Epithelial cell of proximal tubule (primary cell): ENCODE results near the gene ITGAL. TPM values are rescaled to one million over a fixed set of nuclear protein-coding genes. Genes with fewer than 3 reads are reported as not detected.
"Not testable (repeated sequence)": the region's sequence is repeated elsewhere in the genome, so short reads cannot be mapped to it uniquely, and the experiment has no call there.

Experiments
- DNase-seq: peaks from one replicate; pipeline ENCODE4 v3.0.0-alpha.2; 2011; ENCODE audit warnings: low read depth
- H3K4me3 ChIP-seq: 2 replicates; pipeline ENCODE4 v1.5.1; 2011; ENCODE audit warnings: low read depth, mild to moderate bottlenecking, low read length
- total RNA-seq: library from RNA; depleted of rRNA; stranded (reverse); fragments of >200 nt; gene quantifications from 2 replicates; pipeline ENCODE4 v1.2.3, GENCODE V29; 2015
- TF ChIP-seq, protein P1 (sequence below): conservative IDR thresholded peaks from 2 replicates; pipeline ENCODE4 v1.5.1; 2012; ENCODE audit warnings: low read depth, mild to moderate bottlenecking, low read length

ITGAL gene
- total RNA-seq, 1 donor from 2014 or later, result not detected

DNA sequence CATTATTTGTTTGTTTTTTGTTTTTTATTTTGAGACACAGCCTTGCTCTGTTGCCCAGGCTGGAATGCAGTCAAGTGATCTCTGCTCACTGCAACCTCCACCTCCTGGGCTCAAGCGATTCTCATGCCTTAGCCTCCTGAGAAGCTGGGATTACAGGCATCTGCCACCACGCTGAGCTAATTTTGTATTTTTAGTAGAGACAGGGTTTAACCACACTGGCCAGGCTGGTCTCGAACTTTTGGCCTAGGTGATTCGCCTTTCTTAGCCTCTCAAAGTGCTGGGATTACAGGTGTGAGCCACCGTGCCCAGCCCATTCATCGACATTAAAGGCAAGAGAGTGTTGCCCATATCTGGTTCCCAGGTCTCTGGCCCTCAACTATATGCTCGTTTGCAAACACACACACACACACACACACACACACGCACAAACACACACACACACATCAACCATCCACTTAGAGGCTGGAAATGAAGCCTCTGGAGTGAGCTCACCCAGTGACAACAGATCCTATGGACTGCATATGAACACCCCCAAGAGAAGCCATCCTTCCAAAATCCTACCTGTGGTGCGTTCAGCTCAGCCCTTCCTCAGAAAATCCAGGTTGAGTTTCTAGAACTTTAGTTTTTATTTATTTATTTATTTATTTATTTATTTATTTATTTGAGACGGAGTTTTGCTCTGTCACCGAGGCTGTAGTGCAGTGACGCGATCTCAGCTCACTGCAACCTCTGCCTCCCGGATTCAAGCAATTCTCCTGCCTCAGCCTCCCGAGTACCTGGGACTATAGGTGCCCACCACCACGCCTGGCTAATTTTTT is 14.6 kb upstream of the ITGAL start:
- TF ChIP-seq, protein P1, sequence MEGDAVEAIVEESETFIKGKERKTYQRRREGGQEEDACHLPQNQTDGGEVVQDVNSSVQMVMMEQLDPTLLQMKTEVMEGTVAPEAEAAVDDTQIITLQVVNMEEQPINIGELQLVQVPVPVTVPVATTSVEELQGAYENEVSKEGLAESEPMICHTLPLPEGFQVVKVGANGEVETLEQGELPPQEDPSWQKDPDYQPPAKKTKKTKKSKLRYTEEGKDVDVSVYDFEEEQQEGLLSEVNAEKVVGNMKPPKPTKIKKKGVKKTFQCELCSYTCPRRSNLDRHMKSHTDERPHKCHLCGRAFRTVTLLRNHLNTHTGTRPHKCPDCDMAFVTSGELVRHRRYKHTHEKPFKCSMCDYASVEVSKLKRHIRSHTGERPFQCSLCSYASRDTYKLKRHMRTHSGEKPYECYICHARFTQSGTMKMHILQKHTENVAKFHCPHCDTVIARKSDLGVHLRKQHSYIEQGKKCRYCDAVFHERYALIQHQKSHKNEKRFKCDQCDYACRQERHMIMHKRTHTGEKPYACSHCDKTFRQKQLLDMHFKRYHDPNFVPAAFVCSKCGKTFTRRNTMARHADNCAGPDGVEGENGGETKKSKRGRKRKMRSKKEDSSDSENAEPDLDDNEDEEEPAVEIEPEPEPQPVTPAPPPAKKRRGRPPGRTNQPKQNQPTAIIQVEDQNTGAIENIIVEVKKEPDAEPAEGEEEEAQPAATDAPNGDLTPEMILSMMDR, result no peak
- H3K4me3 ChIP-seq, result no peak overlapping the region
- DNase-seq, result no peak

DNA sequence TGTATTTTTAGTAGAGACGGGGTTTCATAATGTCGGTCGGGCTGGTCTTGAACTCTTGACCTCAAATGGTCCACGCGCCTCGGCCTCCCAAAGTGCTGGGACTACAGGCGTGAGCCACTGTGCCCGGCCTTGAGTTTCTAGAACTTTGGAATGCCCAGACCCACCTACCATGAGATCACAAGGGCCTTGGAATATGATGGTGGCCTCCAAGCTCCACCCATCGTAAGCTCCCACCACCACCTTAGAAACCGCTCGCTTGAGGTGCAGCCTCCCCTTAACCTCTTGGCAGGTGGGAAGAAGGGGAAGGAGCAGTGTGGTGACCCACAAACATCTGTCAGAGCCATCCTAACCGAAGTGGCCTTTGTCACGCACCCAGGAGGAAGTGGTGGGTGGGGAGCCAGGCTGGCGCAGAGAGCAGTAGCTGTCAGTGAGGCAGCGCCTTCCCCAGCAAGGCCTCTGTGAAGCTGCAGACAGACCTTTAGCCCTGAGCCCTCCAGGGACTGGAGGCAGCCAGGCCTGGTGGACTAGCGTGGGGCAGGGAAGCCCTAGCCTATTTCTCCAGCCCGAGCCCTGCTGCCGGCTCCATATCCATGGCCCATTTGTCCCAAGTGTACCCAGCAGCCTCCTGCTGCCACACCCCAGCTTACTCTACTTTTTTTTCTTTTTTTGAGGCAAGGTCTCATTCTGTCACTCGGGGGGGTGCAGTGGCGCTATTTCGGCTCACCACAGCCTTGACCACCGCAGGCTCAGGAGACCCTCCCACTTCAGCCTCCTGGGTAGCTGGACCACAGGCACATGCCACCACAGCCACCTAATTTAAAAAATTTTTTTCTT is 13.8 kb upstream of the ITGAL start:
- DNase-seq, result no peak
- H3K4me3 ChIP-seq, result no peak overlapping the region
- TF ChIP-seq, protein P1, result no peak

DNA sequence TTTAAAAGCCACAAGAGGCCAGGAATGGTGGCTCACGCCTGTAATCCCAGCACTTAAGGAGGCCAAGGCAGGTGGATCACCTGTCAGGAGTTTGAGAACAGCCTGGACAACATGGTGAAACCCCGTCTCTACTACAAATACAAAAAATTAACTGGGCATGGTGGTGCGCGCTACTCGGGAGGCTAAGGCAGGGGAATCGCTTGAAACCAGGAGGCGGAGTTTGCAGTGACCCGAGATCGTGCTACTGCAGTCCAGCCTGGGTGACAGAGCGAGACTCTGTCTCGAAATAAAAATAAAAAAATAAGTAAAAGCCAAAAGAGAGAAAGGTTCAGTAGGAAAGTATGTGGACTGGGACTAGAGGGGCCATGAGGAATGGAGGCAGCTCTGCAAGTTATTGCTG is 13.1 kb upstream of the ITGAL start:
- TF ChIP-seq, protein P1, result no peak
- no peak for DNase-seq
- H3K4me3 ChIP-seq, result no peak overlapping the region

DNA sequence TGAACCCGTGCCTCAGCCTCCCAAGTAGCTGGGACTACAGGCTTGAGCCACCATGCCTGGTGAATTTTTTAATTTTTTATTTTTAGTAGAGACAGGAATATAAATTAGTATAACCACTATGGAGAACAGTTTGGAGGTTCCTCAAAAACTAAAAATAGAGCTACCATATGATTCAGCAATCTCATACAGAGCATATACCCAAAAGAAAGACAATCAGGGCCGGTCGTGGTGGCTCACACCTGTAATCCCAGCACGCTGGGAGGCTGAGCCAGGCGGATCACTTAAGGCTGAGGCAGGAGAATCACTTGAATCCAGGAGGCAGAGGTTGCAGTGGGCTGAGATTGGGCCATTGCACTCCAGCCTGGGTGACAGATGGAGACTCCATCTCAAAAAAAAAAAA is 11.1 kb upstream of the ITGAL start:
- H3K4me3 ChIP-seq, result not testable (repeated sequence)

DNA sequence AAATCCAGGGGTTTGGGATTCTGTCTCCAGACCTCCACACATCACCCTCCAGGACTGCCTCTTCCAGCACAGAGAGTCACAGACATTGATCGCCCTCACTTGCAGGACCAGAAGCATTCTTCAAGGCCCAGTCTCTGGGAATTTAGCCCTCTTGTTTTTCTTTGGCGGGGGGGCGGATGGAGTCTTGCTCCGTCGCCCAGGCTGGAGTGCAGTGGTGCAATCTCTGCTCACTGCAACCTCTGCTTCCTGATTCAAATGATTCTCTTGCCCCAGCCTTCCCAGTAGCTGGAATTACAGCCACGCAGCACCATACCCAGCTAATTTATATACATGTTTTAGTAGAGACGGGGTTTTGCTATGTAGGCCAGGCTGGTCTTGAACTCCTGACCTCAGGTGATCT is 8.5 kb upstream of the ITGAL start:
- H3K4me3 ChIP-seq, result no peak overlapping the region
- no peak for DNase-seq
- TF ChIP-seq, protein P1, result no peak

More for the DNA sequence above, 11.1 kb upstream of the ITGAL start:
- DNase-seq, result not testable (repeated sequence)

DNA sequence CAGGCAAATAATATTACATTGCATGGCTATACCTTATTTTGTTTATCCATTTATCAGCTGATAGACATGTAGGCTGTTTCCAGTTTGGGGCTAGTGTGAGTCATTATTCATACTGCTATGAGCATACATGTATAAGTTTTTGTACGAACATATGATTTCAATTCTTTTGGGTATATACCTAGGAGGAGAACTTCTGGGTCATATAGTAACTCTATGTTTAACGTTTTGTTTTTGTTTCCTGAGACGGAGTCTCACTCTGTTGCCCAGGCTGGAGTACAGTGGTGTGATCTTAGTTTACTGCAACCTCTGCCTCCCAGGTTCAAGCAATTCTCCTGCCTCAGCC is 2.4 kb upstream of the ITGAL start:
- TF ChIP-seq, protein P1, result no peak
- no peak overlapping the region for H3K4me3 ChIP-seq
- DNase-seq, result no peak

DNA sequence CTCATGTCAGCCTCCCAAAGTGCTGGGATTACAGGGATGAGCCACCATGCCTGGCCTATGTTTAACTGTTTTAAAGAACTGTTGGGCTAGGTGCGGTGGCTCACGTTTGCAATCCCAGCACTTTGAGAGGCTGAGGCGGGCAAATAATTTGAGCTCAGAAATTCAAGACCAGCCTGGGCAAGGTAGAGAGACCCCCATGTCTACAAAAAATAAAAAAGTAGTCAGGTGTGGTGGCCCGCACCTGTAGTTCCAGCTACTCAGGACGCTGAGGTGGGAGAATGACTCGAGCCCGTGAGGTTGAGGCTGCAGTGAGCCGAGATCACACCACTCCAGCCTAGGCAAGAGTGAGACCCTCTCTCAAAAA is 1.9 kb upstream of the ITGAL start:
- no peak for DNase-seq
- no peak overlapping the region for H3K4me3 ChIP-seq
- TF ChIP-seq, protein P1, result no peak
